ENCODE results near the gene GPS1.

DNA sequence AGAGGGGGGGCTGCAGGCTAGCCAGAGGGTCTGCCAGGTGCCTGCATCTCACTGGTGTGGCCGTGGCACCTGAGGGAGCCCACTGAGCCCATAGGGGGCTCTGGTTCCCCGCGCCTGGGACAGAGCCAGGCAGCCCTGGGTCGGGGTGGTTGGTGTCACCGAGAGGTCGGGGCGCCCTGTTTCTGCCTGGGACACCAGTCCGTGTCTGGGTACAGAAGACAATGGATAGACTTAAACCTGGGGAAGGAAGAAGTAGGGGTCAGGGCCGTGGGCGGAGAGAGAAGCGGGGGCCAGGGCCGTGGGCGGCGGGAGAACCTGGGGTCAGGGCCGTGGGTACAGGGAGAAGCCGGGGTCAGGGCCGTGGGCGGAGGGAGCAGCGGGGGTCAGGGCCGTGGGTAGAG is 3.1 kb upstream of the GPS1 start:
- TF ChIP-seq POLR2A (IDR thresholded peaks at IDR 0.05) = no peak
- TF ChIP-seq CTCF (IDR thresholded peaks at IDR 0.05) = no peak

Data from uterus (tissue), 2 donors.